Measurements from ENCODE around the gene KCNH4. TPM values are rescaled to one million over a fixed set of nuclear protein-coding genes. Genes with fewer than 3 reads are reported as not detected.

The KCNH4 gene
- total and polyA plus RNA-seq, 9 of the 15 experiments (the other 6 are each of a cell fraction or from before 2014, with no cell fraction given): 0.10 to 1.8 (median 0.50) TPM

DNA sequence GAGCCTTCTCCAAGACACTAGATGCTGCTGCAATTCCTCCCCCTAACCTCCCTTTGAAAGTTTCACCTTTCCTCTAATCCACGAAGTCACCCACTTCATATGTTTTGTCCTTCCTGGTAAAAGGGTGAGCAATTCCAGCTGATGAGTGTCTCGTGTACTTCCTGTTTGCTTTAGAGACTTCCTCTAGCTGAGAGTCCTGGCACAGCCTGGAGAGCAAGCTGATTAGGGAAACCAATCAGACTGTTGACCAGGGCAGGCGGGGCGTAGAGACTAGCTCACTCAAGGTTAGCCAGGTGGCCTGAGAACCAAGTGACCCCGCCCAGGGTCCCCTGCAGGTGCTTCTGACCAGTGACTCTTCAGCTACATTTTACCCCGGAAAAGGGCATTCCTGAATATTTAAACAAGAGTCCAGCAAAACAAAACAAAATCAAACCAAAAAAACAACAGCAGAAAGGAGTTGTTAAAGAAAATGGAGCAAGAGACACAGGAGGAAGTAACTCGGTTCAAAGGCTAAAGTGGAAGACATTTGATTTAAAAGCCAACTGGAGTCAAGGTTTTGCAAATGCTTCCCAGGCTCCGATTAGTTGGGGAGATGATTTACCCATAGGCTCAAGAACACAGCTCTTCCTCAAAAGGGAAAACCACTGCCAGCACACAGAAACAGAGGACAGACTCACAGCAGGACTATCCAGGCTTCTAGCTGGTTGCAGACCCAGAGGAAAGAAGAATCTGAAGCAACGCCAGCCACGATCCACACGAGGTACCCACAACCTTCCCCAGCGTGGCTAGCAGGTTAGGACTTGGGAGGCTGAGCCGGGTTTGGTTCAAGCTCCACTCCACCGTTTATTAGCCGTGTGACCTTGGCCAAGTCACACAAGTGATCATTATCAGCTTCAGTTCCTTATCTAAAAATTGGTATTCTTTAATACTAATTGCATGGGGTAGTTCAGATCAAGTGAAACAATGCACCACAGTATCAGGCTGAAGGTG, 45.0 kb downstream of the KCNH4 start (continued):
- TF ChIP-seq ZC3H8 (IDR thresholded peaks at IDR 0.05) (no peak), STAG1 (CRISPR knock-in tag; IDR thresholded peaks at IDR 0.05; ENCODE audit: borderline replicate concordance) (no peak), ZBTB49 (CRISPR knock-in tag; IDR thresholded peaks at IDR 0.05; ENCODE audit: borderline replicate concordance) (no peak), RBM39 (optimal IDR thresholded peaks at IDR 0.05; ENCODE audit: low read depth, low read length) (no peak), CBFB (CRISPR knock-in tag; IDR thresholded peaks at IDR 0.05) (no peak), FIP1L1 (IDR thresholded peaks at IDR 0.05; ENCODE audit: low read depth, low read length, poor library complexity, severe bottlenecking) (no peak), HMGN3 (IDR thresholded peaks at IDR 0.05; ENCODE audit: borderline replicate concordance, extremely low read depth, insufficient read length, low read depth, low read length) (no peak), ZNF41 (CRISPR knock-in tag; conservative IDR thresholded peaks at IDR 0.05) (no peak)
- TF ChIP-seq, protein P1, sequence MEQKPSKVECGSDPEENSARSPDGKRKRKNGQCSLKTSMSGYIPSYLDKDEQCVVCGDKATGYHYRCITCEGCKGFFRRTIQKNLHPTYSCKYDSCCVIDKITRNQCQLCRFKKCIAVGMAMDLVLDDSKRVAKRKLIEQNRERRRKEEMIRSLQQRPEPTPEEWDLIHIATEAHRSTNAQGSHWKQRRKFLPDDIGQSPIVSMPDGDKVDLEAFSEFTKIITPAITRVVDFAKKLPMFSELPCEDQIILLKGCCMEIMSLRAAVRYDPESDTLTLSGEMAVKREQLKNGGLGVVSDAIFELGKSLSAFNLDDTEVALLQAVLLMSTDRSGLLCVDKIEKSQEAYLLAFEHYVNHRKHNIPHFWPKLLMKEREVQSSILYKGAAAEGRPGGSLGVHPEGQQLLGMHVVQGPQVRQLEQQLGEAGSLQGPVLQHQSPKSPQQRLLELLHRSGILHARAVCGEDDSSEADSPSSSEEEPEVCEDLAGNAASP (IDR thresholded peaks at IDR 0.05): no peak
- TF ChIP-seq, protein P2, sequence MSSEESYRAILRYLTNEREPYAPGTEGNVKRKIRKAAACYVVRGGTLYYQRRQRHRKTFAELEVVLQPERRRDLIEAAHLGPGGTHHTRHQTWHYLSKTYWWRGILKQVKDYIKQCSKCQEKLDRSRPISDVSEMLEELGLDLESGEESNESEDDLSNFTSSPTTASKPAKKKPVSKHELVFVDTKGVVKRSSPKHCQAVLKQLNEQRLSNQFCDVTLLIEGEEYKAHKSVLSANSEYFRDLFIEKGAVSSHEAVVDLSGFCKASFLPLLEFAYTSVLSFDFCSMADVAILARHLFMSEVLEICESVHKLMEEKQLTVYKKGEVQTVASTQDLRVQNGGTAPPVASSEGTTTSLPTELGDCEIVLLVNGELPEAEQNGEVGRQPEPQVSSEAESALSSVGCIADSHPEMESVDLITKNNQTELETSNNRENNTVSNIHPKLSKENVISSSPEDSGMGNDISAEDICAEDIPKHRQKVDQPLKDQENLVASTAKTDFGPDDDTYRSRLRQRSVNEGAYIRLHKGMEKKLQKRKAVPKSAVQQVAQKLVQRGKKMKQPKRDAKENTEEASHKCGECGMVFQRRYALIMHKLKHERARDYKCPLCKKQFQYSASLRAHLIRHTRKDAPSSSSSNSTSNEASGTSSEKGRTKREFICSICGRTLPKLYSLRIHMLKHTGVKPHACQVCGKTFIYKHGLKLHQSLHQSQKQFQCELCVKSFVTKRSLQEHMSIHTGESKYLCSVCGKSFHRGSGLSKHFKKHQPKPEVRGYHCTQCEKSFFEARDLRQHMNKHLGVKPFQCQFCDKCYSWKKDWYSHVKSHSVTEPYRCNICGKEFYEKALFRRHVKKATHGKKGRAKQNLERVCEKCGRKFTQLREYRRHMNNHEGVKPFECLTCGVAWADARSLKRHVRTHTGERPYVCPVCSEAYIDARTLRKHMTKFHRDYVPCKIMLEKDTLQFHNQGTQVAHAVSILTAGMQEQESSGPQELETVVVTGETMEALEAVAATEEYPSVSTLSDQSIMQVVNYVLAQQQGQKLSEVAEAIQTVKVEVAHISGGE (CRISPR knock-in tag; IDR thresholded peaks at IDR 0.05): peak in 1 of 3 experiments; percentile 65; a peak in 2 of 6 replicates
- TF ChIP-seq, protein P3, sequence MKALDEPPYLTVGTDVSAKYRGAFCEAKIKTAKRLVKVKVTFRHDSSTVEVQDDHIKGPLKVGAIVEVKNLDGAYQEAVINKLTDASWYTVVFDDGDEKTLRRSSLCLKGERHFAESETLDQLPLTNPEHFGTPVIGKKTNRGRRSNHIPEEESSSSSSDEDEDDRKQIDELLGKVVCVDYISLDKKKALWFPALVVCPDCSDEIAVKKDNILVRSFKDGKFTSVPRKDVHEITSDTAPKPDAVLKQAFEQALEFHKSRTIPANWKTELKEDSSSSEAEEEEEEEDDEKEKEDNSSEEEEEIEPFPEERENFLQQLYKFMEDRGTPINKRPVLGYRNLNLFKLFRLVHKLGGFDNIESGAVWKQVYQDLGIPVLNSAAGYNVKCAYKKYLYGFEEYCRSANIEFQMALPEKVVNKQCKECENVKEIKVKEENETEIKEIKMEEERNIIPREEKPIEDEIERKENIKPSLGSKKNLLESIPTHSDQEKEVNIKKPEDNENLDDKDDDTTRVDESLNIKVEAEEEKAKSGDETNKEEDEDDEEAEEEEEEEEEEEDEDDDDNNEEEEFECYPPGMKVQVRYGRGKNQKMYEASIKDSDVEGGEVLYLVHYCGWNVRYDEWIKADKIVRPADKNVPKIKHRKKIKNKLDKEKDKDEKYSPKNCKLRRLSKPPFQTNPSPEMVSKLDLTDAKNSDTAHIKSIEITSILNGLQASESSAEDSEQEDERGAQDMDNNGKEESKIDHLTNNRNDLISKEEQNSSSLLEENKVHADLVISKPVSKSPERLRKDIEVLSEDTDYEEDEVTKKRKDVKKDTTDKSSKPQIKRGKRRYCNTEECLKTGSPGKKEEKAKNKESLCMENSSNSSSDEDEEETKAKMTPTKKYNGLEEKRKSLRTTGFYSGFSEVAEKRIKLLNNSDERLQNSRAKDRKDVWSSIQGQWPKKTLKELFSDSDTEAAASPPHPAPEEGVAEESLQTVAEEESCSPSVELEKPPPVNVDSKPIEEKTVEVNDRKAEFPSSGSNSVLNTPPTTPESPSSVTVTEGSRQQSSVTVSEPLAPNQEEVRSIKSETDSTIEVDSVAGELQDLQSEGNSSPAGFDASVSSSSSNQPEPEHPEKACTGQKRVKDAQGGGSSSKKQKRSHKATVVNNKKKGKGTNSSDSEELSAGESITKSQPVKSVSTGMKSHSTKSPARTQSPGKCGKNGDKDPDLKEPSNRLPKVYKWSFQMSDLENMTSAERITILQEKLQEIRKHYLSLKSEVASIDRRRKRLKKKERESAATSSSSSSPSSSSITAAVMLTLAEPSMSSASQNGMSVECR (CRISPR knock-in tag; IDR thresholded peaks at IDR 0.05): no peak

Measured in K562 (cell line).